GM19467 (cell line): Measurements from ENCODE around the gene ARHGAP15.

Source experiments
- ATAC-seq: cut with Tn5 transposase; IDR thresholded peaks from one replicate; pipeline ENCODE4 v1.9.1; 2021; ENCODE audit warnings: mild to moderate bottlenecking, moderate library complexity; ENCODE audit not compliant: unreplicated experiment

Gene ARHGAP15

DNA sequence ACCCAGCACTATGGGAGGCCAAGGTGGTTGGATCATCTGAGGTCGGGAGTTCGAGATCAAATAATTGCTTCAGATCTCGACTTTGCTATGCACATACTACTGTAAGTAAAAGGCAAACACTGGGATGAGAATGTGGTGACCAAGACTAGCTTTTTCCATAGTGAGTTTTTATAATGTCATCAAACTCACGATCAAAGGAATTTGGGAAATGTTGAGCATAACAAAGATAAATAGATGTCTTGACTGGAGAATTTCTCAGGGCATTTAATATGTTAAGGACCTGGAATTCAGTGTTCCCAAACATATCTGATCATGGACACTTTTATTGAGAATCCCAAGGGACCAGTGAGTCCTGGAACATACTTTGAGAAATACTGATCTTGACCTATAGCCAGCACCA, 205.6 kb downstream of the ARHGAP15 start:
- no peak for ATAC-seq

DNA sequence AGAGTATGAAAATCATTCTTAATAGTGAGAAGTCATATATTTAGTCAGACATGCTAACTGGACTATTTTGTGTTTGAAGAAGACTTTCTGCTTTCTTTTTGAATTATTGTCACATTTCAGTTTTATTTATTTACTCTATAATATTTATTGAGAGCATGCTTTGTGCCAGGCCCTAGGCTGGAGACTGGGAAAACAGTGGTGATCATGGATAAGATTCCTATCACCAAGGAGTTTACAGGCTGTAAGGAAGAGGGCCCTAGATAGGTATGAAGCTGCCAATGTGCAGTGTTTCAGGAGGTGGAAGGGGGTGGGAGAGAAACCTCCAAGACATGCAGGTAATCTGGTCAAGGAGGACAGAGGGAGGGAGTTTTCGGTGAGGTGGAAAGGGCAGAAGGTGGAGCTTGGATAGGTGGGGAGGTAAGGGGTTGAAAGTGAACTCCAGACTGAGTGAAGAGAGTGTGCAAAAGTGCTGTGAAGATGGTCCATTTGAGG, 207.5 kb downstream of the ARHGAP15 start:
- ATAC-seq = no peak

DNA sequence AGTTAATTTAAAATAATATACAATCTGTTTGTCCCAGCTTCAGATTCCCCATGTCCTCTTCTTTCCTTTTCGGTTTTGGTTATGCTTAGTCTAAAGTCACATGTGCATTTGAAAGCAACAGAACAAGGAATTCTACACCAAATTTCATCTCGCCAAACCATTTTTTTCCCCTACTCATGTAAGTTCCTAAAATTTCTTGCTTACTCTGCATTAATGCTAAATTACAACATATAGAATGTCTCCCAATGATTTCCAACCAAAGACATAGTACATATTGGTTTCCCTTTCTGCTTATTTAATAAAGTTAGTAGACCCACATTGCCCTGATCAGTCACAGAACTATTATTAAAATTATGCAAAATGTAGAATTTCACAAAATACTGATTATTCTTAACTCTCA, 212.3 kb downstream of the ARHGAP15 start:
- no peak for ATAC-seq

DNA sequence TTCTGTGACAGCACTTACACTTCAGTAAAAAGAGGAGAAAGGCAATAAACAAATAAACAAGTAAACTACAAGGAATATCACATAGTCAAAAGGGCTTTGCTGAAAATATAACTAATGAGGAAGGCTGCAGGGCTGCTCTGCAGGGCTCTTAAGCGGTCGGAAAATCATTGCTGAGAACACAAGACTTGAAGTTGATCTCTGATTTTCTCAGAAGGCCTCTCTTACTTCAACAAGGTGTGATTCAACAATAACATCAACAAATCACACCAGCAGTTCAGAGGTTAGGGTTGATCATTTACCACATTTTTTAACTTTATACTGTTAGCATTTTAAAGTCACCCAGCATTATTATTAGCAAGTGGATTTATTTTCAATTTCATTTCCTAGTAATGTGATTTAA, 215.6 kb downstream of the ARHGAP15 start:
- ATAC-seq = no peak

DNA sequence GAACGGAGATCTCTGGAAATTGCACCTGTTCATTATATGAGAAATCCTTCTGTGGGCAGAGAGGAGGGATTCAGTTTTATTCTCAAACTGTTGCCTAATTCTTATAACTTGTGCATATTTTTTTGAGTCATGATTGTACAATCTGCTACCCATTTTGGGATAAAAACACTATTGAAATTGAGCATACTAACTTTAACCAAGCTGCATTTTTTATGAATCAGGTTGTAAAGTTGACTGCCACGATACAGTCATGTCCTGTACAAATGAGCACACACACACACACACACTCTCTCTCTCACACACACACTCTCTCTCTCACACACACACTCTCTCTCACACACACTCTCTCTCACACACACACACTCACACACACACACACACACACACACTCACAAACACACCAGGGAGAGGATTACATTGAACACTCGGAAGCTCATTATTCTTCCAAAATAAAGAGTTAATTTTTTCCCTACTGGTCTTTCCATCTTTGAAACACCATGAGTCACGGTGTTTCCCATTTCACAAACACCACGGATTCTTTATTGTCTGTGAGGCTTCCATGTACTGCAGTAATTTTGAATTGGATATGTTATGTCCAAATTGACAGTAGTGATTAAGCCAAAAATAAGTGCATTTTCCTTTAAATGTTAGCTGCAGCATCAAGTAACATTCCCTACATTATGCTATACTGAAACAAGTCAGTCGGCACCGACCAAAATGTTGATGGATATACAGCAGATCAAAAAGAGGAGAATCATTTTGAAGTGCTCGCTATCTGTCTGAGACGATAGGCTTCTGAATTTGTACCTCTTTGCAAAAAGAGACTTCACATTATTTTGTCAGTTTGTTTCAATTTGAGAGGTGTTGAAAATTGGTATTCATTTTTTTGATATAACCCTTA, 216.9 kb downstream of the ARHGAP15 start:
- ATAC-seq = no peak

DNA sequence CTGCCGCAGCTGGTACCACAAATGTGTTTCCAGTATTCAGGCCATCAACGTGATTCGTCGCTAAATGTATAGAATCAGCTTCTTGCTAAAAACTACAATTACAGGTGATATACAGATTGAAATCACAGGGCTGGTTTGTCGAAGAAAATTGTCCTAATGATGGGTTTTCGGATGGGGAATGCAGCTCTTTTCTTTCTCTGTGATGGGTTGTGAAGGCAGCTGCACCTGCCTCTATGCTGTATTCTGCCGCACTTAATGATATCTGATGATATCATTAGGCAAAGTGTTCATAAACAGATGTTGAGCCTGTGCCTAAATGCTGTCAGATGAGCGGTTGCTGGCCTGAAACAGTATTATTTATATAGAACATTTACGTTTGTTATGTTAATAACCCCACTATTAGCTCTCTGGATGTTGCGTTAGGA, 218.1 kb downstream of the ARHGAP15 start:
- no peak for ATAC-seq

DNA sequence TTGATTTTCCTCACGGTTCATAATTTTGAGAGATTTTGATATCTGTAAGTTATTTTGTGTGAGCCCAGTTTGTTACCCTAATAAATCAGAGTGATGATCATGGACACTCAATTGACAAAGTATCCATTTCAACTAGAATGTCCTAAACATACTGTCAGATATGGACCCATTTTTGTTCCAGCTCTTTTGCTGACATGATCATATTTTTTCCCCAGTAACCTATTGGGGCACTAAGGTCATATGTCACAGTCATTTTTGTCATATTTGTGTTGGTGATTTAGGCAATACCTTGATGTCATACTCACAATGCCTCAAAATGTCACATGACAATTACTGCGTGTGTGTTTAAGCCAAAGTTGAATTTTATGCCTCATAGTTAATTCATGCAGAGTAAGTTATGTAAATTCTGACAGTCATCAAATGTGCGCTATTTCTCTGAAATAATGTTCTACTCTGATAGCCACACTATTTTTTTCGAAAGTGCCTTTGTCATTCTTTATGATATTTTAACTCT, 218.7 kb downstream of the ARHGAP15 start:
- ATAC-seq = no peak

DNA sequence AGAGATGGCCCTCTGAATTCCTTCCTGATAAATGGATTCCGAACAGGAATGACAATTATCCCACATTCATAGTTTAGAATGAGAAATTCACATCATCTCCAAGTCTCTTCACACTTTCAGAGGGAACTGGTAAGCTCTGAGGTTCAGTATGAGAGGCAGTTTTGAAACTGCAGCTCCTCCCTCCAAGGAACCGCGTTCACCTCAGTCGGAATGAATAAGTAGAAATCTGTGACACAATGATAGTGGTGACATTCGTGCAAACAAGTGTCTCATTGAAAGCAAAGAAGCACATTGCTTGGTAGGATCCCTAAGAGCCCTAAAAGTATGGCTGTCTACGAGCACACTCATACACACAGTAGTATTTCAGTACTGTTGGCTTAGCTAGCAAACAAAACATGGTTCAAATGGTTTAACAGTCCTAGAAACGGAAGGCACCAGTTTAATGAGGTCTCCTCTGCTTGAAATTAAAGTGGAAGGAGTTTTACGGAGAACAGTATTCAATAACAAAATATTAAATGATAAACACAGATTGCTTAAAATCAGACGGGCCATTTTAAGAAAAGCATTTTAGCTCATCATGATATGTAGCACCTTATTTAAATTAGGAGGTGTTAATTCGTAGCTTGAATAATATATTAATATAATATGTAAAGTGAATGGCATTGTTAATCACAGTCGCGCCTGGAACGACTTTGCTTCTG, 225.0 kb downstream of the ARHGAP15 start:
- no peak for ATAC-seq

DNA sequence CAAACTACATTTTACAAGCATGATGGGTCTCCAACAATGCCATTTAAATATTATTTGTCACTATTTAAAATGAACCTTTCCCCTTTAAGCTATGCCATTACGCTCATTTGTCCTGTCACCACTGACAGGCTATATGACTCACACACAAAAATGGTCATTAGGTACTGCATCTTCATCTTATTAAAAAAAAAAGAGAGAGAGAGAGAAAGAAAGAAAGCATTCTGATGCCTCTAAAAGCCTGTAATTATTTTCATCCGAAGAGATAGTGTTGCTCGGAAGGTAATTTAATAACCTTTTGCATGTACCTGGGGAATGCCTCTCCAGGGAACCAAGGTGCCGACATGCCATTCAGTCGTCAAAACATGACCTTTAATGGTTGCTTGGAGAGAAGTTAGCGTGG, 226.7 kb downstream of the ARHGAP15 start:
- no peak for ATAC-seq

DNA sequence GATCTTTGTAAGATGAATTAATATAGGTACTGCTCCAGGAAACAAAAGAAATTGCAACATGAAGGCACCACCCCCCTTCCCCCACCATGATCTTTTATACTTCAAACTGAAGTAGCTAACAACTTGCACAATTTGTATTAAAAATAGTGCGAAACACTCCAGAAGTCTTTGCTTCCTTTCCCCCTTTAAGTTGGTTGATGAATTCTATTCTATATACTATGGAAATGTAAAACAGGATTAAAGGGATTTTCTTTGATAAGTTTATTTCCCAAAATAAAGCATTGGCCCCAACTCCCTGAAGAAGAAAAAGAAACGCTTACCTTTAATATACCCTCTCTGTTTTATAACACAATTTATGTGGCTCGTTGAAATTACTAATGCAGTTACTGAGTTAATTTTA, 227.1 kb downstream of the ARHGAP15 start:
- no peak for ATAC-seq

DNA sequence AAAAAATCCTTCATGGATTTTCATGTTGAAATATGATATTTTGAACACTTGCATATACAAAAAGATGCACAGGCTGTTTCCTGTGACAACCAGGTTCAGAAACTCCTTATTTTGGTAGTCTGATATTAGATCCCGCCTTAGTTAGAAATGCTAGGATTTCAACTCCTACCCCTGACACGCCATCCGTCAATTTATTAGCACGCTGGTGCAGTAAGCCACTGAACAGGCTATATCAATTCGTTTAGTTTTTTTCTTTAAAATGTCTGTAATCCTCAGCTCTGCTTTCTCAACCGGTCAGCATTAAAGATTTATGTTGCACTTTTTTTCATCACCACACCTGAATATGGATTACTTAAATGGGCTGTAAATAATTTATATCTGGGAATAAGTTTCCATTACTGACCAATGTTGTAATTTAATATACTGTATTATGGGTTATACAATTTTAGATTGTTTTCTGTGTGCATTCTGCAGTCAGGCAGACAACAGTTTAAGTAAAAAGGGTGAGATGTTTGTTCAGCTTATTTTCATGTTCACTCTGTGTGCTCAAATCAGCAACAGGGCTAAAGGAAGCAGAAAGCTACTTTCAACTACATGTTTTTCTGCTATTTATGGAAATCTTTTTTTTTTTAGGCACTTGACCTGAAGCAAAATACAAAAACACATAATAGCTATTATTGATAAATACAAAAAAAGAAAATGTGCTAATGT, 227.7 kb downstream of the ARHGAP15 start:
- ATAC-seq = no peak

DNA sequence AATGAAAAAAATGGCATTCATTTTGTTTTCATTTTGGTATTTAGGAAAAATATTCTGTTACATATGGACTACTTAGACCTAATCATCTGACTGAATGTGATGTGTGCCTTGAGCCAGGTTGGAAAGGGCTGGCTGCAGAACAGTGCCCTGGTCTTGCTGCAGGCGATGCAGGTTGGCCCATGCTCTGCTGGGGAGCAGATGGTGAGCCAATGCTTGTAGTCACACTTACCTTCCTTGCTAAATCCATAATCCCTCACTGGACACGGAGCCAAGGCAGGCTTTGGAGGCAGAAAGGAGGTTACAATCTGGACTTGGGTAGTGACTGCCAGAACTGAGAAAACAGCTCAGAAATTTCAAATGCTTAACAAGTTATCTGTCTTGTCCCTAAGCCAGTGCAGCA, 228.7 kb downstream of the ARHGAP15 start:
- ATAC-seq = no peak

DNA sequence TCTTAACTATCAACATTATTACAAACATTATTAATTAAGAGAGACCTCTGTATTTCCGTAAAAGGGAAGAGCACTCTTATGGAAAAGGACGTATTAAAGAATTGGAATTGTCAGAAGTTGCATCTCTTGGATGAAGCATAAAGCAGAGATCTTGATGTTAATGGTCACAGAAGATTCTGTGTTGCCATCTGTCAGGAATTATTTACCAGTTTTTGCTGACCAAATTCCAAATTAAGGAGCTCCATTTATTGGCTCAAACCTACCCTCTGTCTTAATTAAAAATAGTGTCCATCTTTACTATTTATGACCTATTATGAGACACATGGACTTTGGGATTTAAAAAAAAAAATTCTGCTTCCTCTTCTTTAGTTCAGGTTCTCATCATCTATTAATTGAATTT, 232.1 kb downstream of the ARHGAP15 start:
- ATAC-seq = no peak

DNA sequence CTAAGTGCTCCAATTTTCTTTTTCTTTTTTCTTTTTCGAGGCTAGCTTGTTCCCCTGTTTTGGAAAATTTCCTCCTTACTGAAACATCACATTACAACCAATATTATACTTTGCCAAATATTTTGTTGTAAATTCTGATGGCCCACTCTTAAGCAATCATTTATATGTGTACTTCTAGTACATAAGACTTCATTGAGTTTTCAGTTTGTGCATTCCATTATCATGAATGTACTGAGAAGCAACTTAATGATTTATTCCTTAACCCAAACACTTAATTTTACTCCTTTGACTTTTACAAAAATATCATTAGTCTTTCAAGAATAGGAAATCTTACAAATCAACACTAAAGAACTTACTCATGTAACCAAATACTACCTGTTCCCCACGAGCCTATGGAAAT, 242.4 kb downstream of the ARHGAP15 start:
- no peak for ATAC-seq

DNA sequence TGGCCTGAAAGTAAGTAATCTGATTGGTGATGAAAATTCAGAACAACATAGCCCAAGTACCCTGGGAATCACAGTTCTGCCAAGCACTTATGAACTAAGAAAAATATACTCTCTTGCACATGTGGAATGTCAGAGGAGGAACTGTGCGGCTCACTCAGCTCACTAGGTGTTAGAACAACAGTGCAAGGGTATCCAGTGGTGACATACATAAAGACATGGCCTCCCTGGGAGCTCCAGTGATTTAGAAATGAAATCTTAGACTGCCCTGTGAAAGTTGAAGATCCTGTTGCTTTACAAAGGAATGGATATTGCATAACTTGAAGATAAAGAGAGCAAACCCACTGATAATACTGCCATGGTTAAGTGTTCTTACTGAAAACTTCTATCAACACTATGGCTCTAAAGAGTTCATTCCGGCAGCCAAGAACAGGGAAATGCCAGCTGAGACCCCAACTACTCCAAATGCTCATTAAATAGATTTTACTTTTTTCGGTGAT, 246.2 kb downstream of the ARHGAP15 start:
- ATAC-seq = no peak

DNA sequence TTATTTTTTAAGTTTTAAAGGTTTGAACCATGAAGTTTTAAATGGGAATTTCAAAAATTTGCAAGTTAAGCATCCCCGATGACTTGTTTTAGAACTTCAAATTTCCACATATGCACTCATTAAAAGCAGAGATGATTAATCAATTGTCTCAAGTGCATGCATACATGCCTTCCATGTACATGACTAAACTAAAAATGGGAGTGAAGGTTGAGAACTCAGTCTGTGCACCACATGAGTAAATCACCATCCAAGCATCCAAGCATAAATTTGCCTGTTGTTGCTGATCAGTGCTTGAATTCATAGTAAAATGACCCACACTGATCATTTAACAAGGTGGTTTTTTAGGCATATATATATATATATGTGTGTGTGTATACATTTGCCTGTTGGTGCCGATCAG, 249.8 kb downstream of the ARHGAP15 start:
- ATAC-seq = no peak

DNA sequence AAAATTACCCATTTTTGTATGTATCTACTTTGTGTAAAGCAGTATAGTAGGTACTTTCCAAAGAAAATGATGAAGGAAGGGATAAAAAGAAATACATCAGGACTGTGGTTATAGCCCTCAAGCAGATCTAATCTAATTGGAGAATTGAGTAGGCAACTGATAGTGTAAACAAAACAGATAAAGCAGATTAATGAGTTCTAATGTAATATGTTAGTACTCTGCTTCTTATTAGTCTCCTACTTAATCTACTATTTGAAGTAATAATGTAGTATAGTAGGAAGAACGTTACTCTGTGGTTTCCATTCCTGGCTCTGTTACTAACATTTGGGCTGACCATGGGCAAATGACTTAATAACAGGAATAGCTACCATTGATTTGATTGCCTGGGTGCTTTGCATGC, 250.7 kb downstream of the ARHGAP15 start:
- no peak for ATAC-seq

DNA sequence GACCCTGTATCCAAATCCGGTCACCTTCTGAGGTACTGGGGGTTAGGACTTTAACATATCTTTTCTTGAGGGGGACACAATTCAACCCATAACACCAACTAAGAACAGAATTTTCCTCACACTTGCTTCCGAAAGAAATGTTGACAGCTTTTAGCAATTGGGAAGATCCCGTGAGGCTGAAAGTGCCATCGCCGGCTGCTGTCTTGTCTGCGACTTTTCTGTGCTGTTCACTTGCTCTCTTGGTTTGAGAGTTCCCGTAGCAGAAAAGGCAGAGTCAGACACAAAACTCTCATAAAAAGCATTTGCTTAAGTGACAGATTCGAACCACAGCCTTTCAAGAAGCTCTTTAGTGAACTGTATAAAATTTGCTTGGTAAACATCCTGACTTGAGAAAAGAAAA, 253.4 kb downstream of the ARHGAP15 start:
- ATAC-seq = no peak

DNA sequence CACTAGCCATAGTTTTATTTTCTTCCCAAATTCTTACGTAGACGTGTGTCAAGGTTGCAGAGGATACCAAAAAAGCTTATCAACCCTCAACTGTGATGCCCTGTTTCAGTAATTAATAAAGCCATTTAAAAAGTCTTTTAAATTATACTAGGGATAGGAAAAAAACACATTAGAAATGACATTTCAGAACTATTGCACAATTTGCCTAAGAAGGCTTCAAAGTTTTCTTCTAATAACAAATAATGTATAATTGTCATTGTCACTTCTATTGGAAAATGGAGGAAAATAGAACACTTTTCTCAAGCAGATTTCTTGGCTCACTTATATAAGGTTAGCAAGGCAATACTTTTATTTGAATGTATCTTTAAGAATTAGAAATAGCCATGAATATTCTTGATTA, 253.8 kb downstream of the ARHGAP15 start:
- no peak for ATAC-seq

DNA sequence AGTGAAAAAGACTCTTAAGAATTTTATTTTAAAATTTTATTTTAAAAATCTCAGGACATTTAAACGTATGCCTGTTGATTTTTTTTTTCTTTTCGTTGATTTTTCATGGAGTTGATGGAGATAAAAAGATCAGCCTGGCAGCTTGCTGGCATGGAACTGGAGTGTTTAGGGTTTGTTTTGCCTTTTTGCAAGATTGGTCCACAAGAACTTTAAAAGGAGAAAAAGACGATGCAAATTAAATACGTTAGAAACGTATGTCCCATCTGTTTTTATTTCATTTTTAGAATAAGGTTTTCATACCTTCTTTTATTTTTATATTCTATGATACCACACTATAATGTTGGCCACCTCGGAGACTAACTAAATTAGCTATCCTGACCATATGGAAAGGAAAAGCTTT, 254.9 kb downstream of the ARHGAP15 start:
- ATAC-seq = no peak

DNA sequence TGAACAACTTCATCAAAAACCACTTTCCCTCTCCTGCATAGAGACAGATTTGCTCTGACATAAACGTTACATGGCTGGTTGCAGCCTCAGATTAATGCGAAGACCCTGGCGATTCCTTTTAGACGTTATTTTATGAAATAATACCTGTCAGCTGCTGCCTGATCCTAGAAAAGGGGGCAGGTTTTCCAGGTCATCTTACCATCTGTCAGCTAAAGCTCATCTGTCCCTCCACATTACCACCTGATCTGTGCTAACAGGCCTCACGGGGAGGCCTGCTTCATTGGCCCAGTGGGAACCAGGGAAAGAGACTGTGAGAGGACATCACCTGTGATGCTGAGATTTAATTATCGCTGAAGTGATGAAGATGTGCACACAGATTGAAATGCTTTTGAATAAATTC, 261.0 kb downstream of the ARHGAP15 start:
- no peak for ATAC-seq
